Right atrium auricular region (tissue), 2 donors: ENCODE measurements around the gene RSRC2. TPM values are rescaled to one million over a fixed set of nuclear protein-coding genes. Genes with fewer than 3 reads are reported as not detected.

ENCODE experiments used
- DNase-seq: peaks from one replicate; pipeline ENCODE4 v3.0.0-alpha.2; 2019; ENCODE audit warnings: low spot score
- H3K27ac ChIP-seq, 2 donors: fragments of 200-600 bp; sonication (generic); 1 replicate in 1 of 2; 2 replicates in 1 of 2; pipeline ENCODE4 v1.5.1; 2016 to 2019
- H3K27me3 ChIP-seq, 2 donors: fragments of 200-600 bp; sonication (generic); one replicate each; pipeline versions ENCODE4 v1.5.1 to v1.6.0; 2017 to 2019
- H3K36me3 ChIP-seq: fragments of 200-600 bp; sonication (generic); one replicate; pipeline ENCODE4 v1.5.1; 2016
- H3K4me1 ChIP-seq, 2 donors: fragments of 200-600 bp; sonication (generic); one replicate each; pipeline versions ENCODE4 v1.5.1 to v1.6.0; 2017 to 2019
- H3K4me3 ChIP-seq, 2 donors: fragments of 200-600 bp; sonication (generic); 1 replicate in 1 of 2; 2 replicates in 1 of 2; pipeline ENCODE4 v1.5.1; 2017 to 2019; ENCODE audit warnings: mild to moderate bottlenecking in 1 of 2, moderate library complexity in 1 of 2
- H3K9me3 ChIP-seq, 2 donors: fragments of 200-600 bp; sonication (generic); one replicate each; pipeline ENCODE4 v1.5.1; 2019
- total RNA-seq, 2 donors: library from RNA; depleted of rRNA; stranded (reverse); fragments of >200 nt; gene quantifications; one replicate each; pipeline ENCODE4 v1.1.0, GENCODE V29; 2016
- TF ChIP-seq, protein P1 (sequence below), 2 donors: fragments of 200-600 bp; sonication (generic); IDR thresholded peaks; one replicate each; pipeline ENCODE4 v1.5.1; 2019; ENCODE audit warnings: antibody characterized with exemption in 2 of 2

RSRC2 gene
- total RNA-seq, 2 donors from 2014 or later, result 35.6 to 36.6 TPM

DNA sequence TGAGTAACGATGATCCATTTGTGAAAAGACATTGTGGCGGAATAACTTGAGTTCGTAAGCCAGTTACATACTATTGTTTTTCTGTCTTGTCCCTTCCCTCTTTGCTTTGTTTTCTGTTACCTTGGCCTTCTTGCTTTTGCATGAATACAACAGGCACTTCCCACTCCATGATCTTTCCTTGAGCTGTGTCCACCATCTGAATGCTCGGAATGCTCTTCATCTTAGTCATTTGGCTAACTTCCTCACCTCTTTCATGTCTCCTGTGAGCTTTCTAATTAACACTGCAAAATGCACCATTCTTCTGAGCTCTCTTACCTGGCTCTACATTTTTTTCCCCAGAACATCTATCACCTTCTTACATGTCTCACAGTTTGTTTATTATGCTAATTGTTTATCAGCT is 10.3 kb upstream of the RSRC2 start:
- Histone ChIP-seq H3K36me3 (no peaks in the 10 kb centered on the region), H3K4me1 (no peaks in the 10 kb centered on the region), H3K4me3 (no peak overlapping the region), H3K27ac (no peak overlapping the region), H3K27me3 (no peaks in the 10 kb centered on the region), H3K9me3 (no peaks in the 10 kb centered on the region)
- TF ChIP-seq, protein P1, sequence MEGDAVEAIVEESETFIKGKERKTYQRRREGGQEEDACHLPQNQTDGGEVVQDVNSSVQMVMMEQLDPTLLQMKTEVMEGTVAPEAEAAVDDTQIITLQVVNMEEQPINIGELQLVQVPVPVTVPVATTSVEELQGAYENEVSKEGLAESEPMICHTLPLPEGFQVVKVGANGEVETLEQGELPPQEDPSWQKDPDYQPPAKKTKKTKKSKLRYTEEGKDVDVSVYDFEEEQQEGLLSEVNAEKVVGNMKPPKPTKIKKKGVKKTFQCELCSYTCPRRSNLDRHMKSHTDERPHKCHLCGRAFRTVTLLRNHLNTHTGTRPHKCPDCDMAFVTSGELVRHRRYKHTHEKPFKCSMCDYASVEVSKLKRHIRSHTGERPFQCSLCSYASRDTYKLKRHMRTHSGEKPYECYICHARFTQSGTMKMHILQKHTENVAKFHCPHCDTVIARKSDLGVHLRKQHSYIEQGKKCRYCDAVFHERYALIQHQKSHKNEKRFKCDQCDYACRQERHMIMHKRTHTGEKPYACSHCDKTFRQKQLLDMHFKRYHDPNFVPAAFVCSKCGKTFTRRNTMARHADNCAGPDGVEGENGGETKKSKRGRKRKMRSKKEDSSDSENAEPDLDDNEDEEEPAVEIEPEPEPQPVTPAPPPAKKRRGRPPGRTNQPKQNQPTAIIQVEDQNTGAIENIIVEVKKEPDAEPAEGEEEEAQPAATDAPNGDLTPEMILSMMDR (IDR thresholded peaks at IDR 0.05), result no peak
- no peak for DNase-seq

DNA sequence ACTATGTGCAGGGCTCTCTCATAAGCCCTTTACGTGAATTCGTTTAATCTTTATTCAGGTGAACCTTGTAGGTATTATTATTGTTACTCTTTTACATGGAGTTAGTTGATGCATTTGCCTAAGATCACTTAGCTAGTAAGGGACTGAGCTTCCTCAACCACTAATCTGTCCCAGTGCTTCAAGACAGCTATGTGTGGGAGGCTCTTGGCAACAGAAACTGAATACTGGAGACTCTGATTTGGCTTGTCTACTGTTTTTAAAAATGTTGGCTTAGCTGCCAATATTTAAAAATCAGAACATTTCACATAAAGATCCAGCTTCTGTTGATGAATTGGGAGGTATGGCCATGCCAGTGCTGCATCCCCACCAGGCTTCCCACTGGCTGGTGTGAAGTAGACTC is 7.1 kb upstream of the RSRC2 start:
- no peaks in the 10 kb centered on the region for H3K36me3 ChIP-seq
- no peaks in the 10 kb centered on the region for H3K4me1 ChIP-seq
- no peak for DNase-seq
- H3K4me3 ChIP-seq, result no peak overlapping the region
- no peak overlapping the region for H3K27ac ChIP-seq
- H3K9me3 ChIP-seq, result no peaks in the 10 kb centered on the region
- TF ChIP-seq, protein P1 (IDR thresholded peaks at IDR 0.05), result no peak
- H3K27me3 ChIP-seq, result no peaks in the 10 kb centered on the region

DNA sequence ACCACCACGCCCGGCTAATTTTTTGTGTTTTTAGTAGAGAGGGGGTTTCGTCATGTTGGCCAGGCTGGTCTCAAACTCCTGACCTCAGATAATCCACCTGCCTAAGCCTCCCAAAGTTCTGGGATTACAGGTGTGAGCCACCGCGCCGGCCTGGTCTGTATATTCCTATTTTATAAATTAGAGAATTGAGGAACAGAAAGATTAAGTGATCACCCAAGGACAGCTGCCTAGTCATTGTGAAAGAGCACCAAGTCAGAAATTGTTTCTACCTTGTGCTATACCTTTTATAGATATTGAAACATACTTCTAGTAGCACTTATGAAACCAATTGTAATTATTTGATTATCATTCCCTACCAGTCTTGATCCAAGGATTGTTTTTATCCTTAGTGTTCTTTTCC is 2.3 kb upstream of the RSRC2 start:
- peaks cover 8% of the 10 kb centered on the region for H3K36me3 ChIP-seq
- no peaks in the 10 kb centered on the region for H3K9me3 ChIP-seq
- H3K4me1 ChIP-seq, result peaks cover 0 to 25% of the 10 kb centered on the region in 2 donors
- TF ChIP-seq, protein P1 (IDR thresholded peaks at IDR 0.05), result no peak
- H3K4me3 ChIP-seq, result no peak overlapping the region
- no peak for DNase-seq
- no peaks in the 10 kb centered on the region for H3K27me3 ChIP-seq
- no peak overlapping the region for H3K27ac ChIP-seq

DNA sequence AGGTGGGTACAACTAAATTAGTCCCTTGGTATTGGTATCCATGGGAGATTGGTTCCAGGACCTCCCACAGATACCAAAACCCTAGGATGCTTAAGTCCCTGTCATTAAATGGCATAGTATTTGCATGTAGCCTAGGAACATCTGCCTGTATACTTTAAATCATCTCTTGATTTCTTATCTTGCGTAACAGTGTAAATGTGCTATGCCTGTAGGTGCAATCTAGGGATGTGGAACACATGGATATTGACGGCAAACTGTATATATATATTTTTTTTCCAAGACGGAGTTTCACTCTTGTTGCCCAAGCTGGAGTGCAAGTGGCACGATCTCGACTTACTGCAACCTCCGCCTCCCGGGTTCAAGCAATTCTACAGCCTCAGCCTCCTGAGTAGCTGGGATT is 1.8 kb upstream of the RSRC2 start:
- Histone ChIP-seq H3K4me3 (no peak overlapping the region), H3K36me3 (peaks cover 8% of the 10 kb centered on the region), H3K27ac (no peak overlapping the region), H3K27me3 (no peaks in the 10 kb centered on the region), H3K9me3 (no peaks in the 10 kb centered on the region), H3K4me1 (peaks cover 0 to 29% of the 10 kb centered on the region in 2 donors)
- DNase-seq, result no peak
- TF ChIP-seq, protein P1 (IDR thresholded peaks at IDR 0.05), result no peak

DNA sequence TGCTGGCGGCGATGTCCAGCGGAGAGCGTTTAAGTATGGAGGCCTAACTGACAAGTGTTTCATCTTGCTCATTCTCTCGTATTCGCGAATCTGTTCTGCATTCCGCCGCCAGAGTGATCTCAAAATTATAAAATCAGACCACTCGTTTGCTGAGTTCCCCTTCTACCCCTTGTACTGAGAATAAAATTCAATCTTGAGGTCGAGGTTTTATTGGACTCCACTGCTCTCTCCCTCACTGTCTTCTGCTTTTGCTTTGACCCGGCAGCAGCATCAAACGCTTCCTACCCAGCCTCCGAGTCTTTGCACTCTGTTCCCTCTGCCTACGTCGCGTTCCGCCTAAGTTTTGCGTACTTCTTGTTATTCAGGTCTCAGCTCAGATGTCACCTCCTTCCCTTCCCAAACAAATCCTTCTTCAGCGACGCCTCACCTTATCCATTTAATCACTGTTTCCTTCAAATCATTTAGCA is 775 bp upstream of the RSRC2 start:
- H3K36me3 ChIP-seq, result peaks cover 9% of the 10 kb centered on the region
- H3K27me3 ChIP-seq, result no peaks in the 10 kb centered on the region
- no peak for DNase-seq
- peaks cover 0 to 40% of the 10 kb centered on the region in 2 donors for H3K4me1 ChIP-seq
- TF ChIP-seq, protein P1 (IDR thresholded peaks at IDR 0.05), result no peak
- peak overlapping the region; percentile 5 to 98 for H3K27ac ChIP-seq
- no peaks in the 10 kb centered on the region for H3K9me3 ChIP-seq
- peak overlapping the region; percentile 49 to 70 for H3K4me3 ChIP-seq
